22Rv1 (cell line): ENCODE data around the gene SMIM15.

ENCODE experiments used
- CTCF ChIP-seq: fragments of 450-650 bp; IDR thresholded peaks from 2 replicates; pipeline ENCODE4 v1.5.1; 2017; ENCODE audit warnings: mild to moderate bottlenecking
- ZFX ChIP-seq: fragments of 450-650 bp; IDR thresholded peaks from 2 replicates; pipeline ENCODE4 v1.6.1; 2017; ENCODE audit warnings: antibody characterized with exemption, borderline replicate concordance

- no peak for TF ChIP-seq CTCF
- TF ChIP-seq ZFX = no peak
These were observed 6.7 kb upstream of the SMIM15 start for GRCh38 chr5:61168951-61169350.
